Forelimb muscle (tissue), 1 donor: ENCODE data around the gene RMI2. TPM values are rescaled to one million over a fixed set of nuclear protein-coding genes. Genes with fewer than 3 reads are reported as not detected.
"Not testable (repeated sequence)": the region's sequence is repeated elsewhere in the genome, so short reads cannot be mapped to it uniquely, and the experiment has no call there.

Experiments used
- DNase-seq: peaks from one replicate; pipeline ENCODE4 v3.0.0-alpha.2; 2013; ENCODE audit warnings: low read depth
- polyA plus RNA-seq: library from polyadenylated mRNA; unstranded; fragments of 120-200 nt; gene quantifications from one replicate; pipeline ENCODE4 v1.2.1, GENCODE V29; 2013; ENCODE audit not compliant: insufficient read length

Gene RMI2
- 7.6 TPM for polyA plus RNA-seq

GRCh38 chr16:11345040-11345862, at the start of gene RMI2:
TSS of gene RMI2 (plus strand) at chr16:11345459. CDS start at chr16:11345472, 13 bp downstream.
- DNase-seq, result peak; percentile 86

DNA sequence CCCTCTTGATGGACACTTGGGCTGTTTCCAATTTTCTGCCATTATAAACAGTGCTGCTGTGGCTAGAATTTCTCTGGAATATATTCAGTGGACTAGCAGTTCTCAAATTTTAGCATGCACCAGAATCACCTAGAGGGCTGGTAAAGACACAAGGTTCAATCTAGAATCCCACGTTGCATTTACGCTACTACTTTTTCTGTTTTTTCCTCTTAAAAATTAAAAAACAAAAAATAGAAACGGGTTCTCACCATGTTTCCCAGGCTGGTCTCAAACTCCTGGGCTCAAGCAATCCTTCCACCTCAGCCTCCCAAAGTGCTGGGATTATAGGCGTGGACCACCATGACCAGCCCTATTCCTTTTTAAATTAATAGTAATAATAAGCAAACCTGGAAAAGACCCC, 49.6 kb upstream of the RMI2 start:
- DNase-seq, result no peak

DNA sequence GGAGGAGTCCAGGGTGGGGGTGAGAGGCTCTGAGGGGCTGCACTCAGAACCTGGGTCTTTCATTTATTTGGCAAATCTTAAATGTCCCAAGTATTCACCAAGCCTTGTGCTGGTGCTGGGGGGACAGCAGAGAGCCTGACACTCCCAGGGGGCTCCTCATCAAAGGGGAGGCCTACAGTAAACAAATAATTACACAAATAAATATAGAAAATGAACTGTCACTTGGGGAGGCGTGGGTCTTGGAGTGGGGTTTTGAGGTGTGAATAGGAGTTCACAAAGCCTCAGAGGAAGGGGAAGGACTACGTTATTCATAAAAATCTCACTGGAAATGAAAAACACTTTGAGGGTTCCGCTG, 48.9 kb upstream of the RMI2 start:
- no peak for DNase-seq

- no peak for DNase-seq
Measured at GRCh38 chr16:11296706-11297491, 48.4 kb upstream of the RMI2 start.

- DNase-seq, result no peak
Measured at GRCh38 chr16:11297492-11298142, 47.6 kb upstream of the RMI2 start.

- DNase-seq, result no peak
Measured at GRCh38 chr16:11298143-11298900, 46.9 kb upstream of the RMI2 start.

- not testable (repeated sequence) for DNase-seq
Measured at GRCh38 chr16:11298950-11299547, 46.2 kb upstream of the RMI2 start.

DNA sequence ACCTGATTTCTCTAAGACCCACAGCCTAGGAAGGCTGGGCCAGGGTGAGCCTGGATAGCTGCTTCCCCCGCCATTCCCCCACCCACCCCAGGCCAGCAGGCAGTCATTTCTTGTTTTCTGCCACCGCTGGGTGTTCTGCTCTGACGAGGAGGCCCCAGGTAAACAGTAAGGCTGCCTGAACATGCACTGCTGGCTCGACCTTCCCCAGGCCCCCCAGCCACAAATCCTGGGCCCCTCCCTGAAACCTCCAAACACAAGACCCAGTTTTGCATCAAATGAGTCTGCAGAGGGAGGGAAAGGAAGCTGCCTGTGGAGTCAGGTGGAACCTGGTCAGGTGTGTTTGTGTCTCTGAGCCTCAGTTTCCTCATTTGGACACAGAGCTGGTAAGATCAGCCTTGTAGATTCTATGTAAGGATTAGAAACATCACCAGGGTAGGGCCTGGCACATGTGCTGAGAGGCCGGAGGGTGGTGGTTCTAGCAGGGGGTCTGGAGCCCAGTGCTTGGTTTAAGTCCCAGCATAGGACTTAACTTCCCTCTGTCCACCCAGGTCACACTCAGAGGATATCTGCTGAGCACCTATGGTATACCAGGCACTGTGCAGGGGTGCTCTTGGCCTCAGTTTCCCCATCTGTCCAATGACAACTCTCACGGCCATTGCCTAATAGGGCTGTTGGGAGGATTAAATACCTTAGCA, 45.2 kb upstream of the RMI2 start:
- DNase-seq, result no peak

DNA sequence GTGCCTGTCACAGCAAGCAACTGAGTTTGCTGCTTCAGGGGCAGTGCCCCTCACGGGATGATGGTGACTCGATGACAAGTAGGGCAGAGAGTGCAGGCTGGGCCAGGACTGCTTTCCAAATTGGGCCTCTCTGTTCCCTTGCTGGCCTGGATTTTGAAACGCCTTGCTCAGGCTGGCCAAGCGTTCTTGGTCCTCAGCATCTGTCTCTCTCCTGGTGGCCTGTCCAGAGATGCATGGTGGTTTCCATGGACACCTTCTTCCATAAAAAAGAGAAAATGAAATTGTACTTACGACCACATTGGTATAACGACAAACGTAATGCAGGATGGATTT, 44.7 kb upstream of the RMI2 start:
- DNase-seq, result no peak

- DNase-seq, result no peak
Measured at GRCh38 chr16:11301645-11302501, 43.4 kb upstream of the RMI2 start.

- no peak for DNase-seq
Measured at GRCh38 chr16:11302977-11303376, 42.3 kb upstream of the RMI2 start.

- no peak for DNase-seq
Measured at GRCh38 chr16:11303405-11304138, 41.7 kb upstream of the RMI2 start.

- DNase-seq, result no peak
Measured at GRCh38 chr16:11306381-11306780, 38.9 kb upstream of the RMI2 start.

DNA sequence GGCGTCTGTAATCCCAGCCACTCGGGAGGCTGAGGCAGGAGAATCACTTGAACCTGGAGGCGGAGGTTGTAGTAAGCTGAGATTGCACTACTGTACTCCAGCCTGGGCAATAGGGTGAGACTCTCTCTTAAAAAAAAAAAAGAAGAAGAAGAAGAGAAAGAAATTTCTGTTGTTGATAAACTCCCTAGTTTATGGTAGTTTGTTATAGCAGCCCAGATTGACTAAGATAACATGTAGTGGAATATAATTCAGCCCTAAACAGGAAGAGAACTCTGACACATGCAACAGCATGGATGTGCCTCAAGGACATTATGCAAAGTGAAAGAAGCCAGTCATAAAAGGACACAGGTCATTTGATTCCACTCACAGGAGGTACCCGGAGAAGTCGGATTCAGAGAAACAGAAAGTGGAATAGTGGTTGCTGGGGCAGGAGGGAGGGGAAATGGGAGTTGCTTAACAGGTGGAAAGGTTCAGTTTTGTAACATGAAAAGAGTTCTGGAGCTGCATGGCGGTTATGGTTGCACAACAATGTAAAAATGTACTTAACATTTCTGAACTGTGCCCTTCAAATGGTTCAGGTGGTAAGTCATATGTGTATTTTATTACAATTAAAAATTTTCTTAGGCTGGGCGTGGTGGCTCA, 38.1 kb upstream of the RMI2 start:
- DNase-seq, result no peak

DNA sequence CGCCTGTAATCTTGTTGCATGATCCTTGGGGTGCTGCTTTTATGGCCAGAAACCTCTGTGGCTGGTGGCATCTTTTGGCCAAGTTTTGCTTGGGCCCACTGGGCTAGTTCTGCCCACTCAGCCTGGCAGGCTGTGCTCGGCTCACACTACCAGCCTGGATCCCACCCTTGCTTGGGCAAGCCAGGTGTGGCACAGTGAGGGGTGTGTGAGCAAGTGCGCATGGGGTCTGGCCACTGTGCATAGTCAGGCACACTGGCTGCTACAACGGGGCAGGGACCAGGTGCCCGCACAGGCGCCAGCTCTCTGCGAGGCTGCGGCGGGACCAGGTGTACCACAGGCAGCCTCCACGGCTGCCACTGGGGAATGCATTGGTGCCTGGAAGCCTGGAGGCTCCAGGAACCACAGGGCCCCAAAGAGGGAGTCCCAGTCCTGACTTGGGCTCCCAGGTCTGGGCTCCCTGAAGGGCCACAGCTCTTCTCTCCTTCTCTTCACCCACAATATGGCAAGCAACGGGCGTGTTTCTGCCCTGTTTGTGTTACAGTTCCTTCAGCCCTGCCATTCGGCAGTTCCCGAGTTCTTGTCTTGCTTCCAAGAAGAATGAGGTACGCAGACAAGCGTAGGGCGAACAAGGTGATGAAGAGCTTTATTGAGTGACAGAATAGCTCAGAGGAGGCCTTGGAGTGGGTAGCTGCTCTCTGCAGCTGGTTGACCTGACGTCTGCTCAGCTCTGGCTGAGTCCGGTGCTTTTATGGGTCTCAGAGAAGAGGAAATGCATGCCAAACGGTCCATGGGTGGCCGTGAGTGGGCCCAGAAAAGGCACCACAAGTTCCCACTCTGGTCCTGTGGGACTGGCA, 37.4 kb upstream of the RMI2 start:
- no peak for DNase-seq

GRCh38 chr16:11308493-11309283, 36.6 kb upstream of the RMI2 start:
- DNase-seq, result no peak
